ENCODE measurements around the gene LRTM2. TPM values are rescaled to one million over a fixed set of nuclear protein-coding genes. Genes with fewer than 3 reads are reported as not detected.

LRTM2 gene
- polyA plus RNA-seq, result not detected

GRCh38 chr12:1820191-1820895, at the start of gene LRTM2:
LRTM2 (plus strand) TSS chr12:1820565; CDS start chr12:1828149, 7,584 bp downstream.
- 14% methylated on average over 33 to 34 of the region's 34 CpGs for WGBS, 2 donors
- no peak within 1 kb of the TSS for H3K27ac ChIP-seq (ENCODE audit: low read depth in 2 of 2, low read length in 1 of 2)
- H3K9me3 ChIP-seq (ENCODE audit: control insufficient read depth in 2 of 2, insufficient read depth in 1 of 2, low read depth in 1 of 2, low read length in 1 of 2), result no peaks in the 10 kb centered on the region
- H3K27me3 ChIP-seq (ENCODE audit: control insufficient read depth in 1 of 2, insufficient read depth in 2 of 2, low read length in 2 of 2), result peaks cover 0 to 13% of the 10 kb centered on the region in 2 donors
- no peak within 1 kb of the TSS for H3K4me3 ChIP-seq (ENCODE audit: low read depth in 1 of 2, low read length in 2 of 2)
- H3K36me3 ChIP-seq (ENCODE audit: control insufficient read depth in 2 of 2, insufficient read depth in 2 of 2, low read length in 1 of 2), result no peaks in the 10 kb centered on the region
- peaks cover 0 to 3% of the 10 kb centered on the region in 2 donors for H3K4me1 ChIP-seq (ENCODE audit: control insufficient read depth in 2 of 2, insufficient read depth in 2 of 2, low read length in 1 of 2)

GRCh38 chr12:1773937-1774655, 46.3 kb upstream of the LRTM2 start:
- Histone ChIP-seq H3K4me3 (ENCODE audit: low read depth in 1 of 2, low read length in 2 of 2) (no peak overlapping the region), H3K9me3 (ENCODE audit: control insufficient read depth in 2 of 2, insufficient read depth in 1 of 2, low read depth in 1 of 2, low read length in 1 of 2) (no peaks in the 10 kb centered on the region), H3K4me1 (ENCODE audit: control insufficient read depth in 2 of 2, insufficient read depth in 2 of 2, low read length in 1 of 2) (no peaks in the 10 kb centered on the region), H3K27ac (ENCODE audit: low read depth in 2 of 2, low read length in 1 of 2) (no peak overlapping the region), H3K36me3 (ENCODE audit: control insufficient read depth in 2 of 2, insufficient read depth in 2 of 2, low read length in 1 of 2) (peaks cover 2 to 3% of the 10 kb centered on the region in 2 donors), H3K27me3 (ENCODE audit: control insufficient read depth in 1 of 2, insufficient read depth in 2 of 2, low read length in 2 of 2) (no peaks in the 10 kb centered on the region)
- WGBS, 2 donors, result 85 to 89% methylated on average over 4 of the region's 4 CpGs

- no peaks in the 10 kb centered on the region for H3K4me1 ChIP-seq (ENCODE audit: control insufficient read depth in 2 of 2, insufficient read depth in 2 of 2, low read length in 1 of 2)
- H3K27me3 ChIP-seq (ENCODE audit: control insufficient read depth in 1 of 2, insufficient read depth in 2 of 2, low read length in 2 of 2), result no peaks in the 10 kb centered on the region
- H3K27ac ChIP-seq (ENCODE audit: low read depth in 2 of 2, low read length in 1 of 2), result no peak overlapping the region
- no peak overlapping the region for H3K4me3 ChIP-seq (ENCODE audit: low read depth in 1 of 2, low read length in 2 of 2)
- no peaks in the 10 kb centered on the region for H3K9me3 ChIP-seq (ENCODE audit: control insufficient read depth in 2 of 2, insufficient read depth in 1 of 2, low read depth in 1 of 2, low read length in 1 of 2)
- peaks cover 2 to 3% of the 10 kb centered on the region in 2 donors for H3K36me3 ChIP-seq (ENCODE audit: control insufficient read depth in 2 of 2, insufficient read depth in 2 of 2, low read length in 1 of 2)
- WGBS, 2 donors, result 44 to 66% methylated on average over 4 of the region's 4 CpGs
These were observed 44.0 kb upstream of the LRTM2 start for GRCh38 chr12:1776170-1776921.

GRCh38 chr12:1777798-1778197, 42.6 kb upstream of the LRTM2 start:
- no peaks in the 10 kb centered on the region for H3K27me3 ChIP-seq (ENCODE audit: control insufficient read depth in 1 of 2, insufficient read depth in 2 of 2, low read length in 2 of 2)
- 95 to 96% methylated on average over 5 of the region's 5 CpGs for WGBS, 2 donors
- no peak overlapping the region for H3K27ac ChIP-seq (ENCODE audit: low read depth in 2 of 2, low read length in 1 of 2)
- peaks cover 1 to 2% of the 10 kb centered on the region in 2 donors for H3K36me3 ChIP-seq (ENCODE audit: control insufficient read depth in 2 of 2, insufficient read depth in 2 of 2, low read length in 1 of 2)
- H3K9me3 ChIP-seq (ENCODE audit: control insufficient read depth in 2 of 2, insufficient read depth in 1 of 2, low read depth in 1 of 2, low read length in 1 of 2), result no peaks in the 10 kb centered on the region
- no peak overlapping the region for H3K4me3 ChIP-seq (ENCODE audit: low read depth in 1 of 2, low read length in 2 of 2)
- no peaks in the 10 kb centered on the region for H3K4me1 ChIP-seq (ENCODE audit: control insufficient read depth in 2 of 2, insufficient read depth in 2 of 2, low read length in 1 of 2)

DNA sequence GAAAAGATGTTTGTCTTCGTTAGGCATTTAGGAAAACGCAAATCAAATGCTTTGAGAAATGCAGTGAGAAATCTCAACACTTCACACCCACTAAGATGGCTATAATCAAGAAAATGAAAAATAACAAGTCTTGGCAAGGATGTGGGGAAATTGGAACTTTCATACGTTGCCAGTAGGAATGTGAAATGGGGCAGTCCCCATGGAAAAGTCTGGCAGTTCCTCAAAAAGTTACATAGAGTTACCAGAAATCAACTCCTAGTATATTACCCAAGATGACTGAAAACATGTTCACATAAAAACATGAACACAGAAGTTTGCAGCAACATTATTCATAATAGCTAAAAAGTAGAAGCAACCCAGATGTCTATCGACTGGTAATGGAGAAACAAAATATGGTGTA, 41.5 kb upstream of the LRTM2 start:
- Histone ChIP-seq H3K4me1 (ENCODE audit: control insufficient read depth in 2 of 2, insufficient read depth in 2 of 2, low read length in 1 of 2) (no peaks in the 10 kb centered on the region), H3K36me3 (ENCODE audit: control insufficient read depth in 2 of 2, insufficient read depth in 2 of 2, low read length in 1 of 2) (peaks cover 0 to 2% of the 10 kb centered on the region in 2 donors), H3K9me3 (ENCODE audit: control insufficient read depth in 2 of 2, insufficient read depth in 1 of 2, low read depth in 1 of 2, low read length in 1 of 2) (no peaks in the 10 kb centered on the region), H3K27ac (ENCODE audit: low read depth in 2 of 2, low read length in 1 of 2) (no peak overlapping the region), H3K27me3 (ENCODE audit: control insufficient read depth in 1 of 2, insufficient read depth in 2 of 2, low read length in 2 of 2) (no peaks in the 10 kb centered on the region), H3K4me3 (ENCODE audit: low read depth in 1 of 2, low read length in 2 of 2) (no peak overlapping the region)
- 67 to 78% methylated on average over 4 of the region's 4 CpGs for WGBS, 2 donors

DNA sequence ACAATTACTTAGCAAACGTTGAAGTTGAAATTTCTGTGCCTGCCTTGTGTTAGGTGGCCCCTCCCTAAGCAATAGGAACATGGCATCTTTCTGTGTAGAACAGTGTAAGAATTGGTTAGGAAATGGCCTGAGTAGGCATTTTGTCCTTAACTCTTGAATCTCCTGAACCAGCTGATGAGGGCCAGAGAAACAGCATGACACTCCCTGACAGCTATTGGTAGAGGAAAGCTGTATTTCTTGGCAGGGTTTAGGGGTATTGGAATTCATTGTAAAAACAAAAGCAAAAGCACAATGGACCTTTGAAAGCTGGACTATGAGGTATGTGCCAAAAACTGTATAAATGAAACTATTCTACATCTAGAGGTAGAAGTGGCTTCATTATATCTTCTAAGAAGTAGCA, 40.6 kb upstream of the LRTM2 start:
- 59 to 79% methylated on average over 1 of the region's 1 CpG for WGBS, 2 donors
- H3K36me3 ChIP-seq (ENCODE audit: control insufficient read depth in 2 of 2, insufficient read depth in 2 of 2, low read length in 1 of 2), result no peaks in the 10 kb centered on the region
- H3K27ac ChIP-seq (ENCODE audit: low read depth in 2 of 2, low read length in 1 of 2), result no peak overlapping the region

DNA sequence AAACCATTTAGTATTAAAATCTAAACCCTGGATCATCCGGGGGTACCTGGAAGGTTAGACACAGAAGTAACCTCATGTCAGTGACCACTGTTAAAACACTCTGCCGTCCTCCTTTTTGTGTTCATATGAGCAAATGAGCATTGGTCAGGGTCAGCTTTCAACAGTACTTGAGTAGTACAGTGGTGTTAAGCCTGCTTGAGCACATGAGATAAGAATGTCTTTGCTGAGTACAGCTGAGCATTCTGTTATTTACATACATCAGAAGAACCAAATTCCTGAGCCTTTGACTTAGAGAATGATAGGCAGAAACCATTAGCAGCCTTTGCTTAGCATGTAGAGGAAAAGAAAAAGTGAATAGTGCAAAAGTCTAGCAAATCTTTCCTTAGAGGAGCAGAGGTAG, 38.6 kb upstream of the LRTM2 start:
- H3K4me3 ChIP-seq (ENCODE audit: low read depth in 1 of 2, low read length in 2 of 2), result no peak overlapping the region
- no peaks in the 10 kb centered on the region for H3K9me3 ChIP-seq (ENCODE audit: control insufficient read depth in 2 of 2, insufficient read depth in 1 of 2, low read depth in 1 of 2, low read length in 1 of 2)
- no peaks in the 10 kb centered on the region for H3K27me3 ChIP-seq (ENCODE audit: control insufficient read depth in 1 of 2, insufficient read depth in 2 of 2, low read length in 2 of 2)
- H3K36me3 ChIP-seq (ENCODE audit: control insufficient read depth in 2 of 2, insufficient read depth in 2 of 2, low read length in 1 of 2), result peaks cover 0 to 7% of the 10 kb centered on the region in 2 donors
- no peak overlapping the region for H3K27ac ChIP-seq (ENCODE audit: low read depth in 2 of 2, low read length in 1 of 2)
- 34 to 66% methylated on average over 2 of the region's 2 CpGs for WGBS, 2 donors
- no peaks in the 10 kb centered on the region for H3K4me1 ChIP-seq (ENCODE audit: control insufficient read depth in 2 of 2, insufficient read depth in 2 of 2, low read length in 1 of 2)

More for the DNA sequence above, 40.6 kb upstream of the LRTM2 start:
- Histone ChIP-seq H3K27me3 (ENCODE audit: control insufficient read depth in 1 of 2, insufficient read depth in 2 of 2, low read length in 2 of 2) (no peaks in the 10 kb centered on the region), H3K9me3 (ENCODE audit: control insufficient read depth in 2 of 2, insufficient read depth in 1 of 2, low read depth in 1 of 2, low read length in 1 of 2) (no peaks in the 10 kb centered on the region), H3K4me3 (ENCODE audit: low read depth in 1 of 2, low read length in 2 of 2) (no peak overlapping the region), H3K4me1 (ENCODE audit: control insufficient read depth in 2 of 2, insufficient read depth in 2 of 2, low read length in 1 of 2) (no peaks in the 10 kb centered on the region)

DNA sequence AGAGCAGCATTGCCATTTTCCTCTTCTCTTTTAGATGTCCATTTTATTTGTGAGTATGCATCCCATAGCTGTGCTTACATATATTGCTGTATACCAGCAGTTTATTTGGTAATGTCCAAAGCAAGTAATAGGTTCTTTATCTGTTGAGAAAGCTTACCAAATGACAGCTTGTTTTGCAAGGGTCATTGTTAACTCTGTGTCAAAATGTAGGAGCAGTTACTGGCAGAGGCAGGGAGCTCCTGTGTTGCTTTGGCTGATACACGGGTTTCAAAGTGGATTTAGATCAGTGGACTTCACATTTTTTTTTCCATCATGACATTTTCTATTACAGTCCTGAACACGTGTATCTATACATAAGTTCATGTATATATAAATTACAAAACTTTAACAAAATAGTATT, 38.1 kb upstream of the LRTM2 start:
- Histone ChIP-seq H3K27me3 (ENCODE audit: control insufficient read depth in 1 of 2, insufficient read depth in 2 of 2, low read length in 2 of 2) (no peaks in the 10 kb centered on the region), H3K27ac (ENCODE audit: low read depth in 2 of 2, low read length in 1 of 2) (no peak overlapping the region), H3K36me3 (ENCODE audit: control insufficient read depth in 2 of 2, insufficient read depth in 2 of 2, low read length in 1 of 2) (peaks cover 0 to 7% of the 10 kb centered on the region in 2 donors)

GRCh38 chr12:1787714-1788113, 32.7 kb upstream of the LRTM2 start:
- H3K36me3 ChIP-seq (ENCODE audit: control insufficient read depth in 2 of 2, insufficient read depth in 2 of 2, low read length in 1 of 2), result peaks cover 0 to 7% of the 10 kb centered on the region in 2 donors
- no peaks in the 10 kb centered on the region for H3K9me3 ChIP-seq (ENCODE audit: control insufficient read depth in 2 of 2, insufficient read depth in 1 of 2, low read depth in 1 of 2, low read length in 1 of 2)
- no peaks in the 10 kb centered on the region for H3K4me1 ChIP-seq (ENCODE audit: control insufficient read depth in 2 of 2, insufficient read depth in 2 of 2, low read length in 1 of 2)
- H3K27ac ChIP-seq (ENCODE audit: low read depth in 2 of 2, low read length in 1 of 2), result no peak overlapping the region
- H3K27me3 ChIP-seq (ENCODE audit: control insufficient read depth in 1 of 2, insufficient read depth in 2 of 2, low read length in 2 of 2), result no peaks in the 10 kb centered on the region
- H3K4me3 ChIP-seq (ENCODE audit: low read depth in 1 of 2, low read length in 2 of 2), result no peak overlapping the region
- WGBS, 2 donors, result 70 to 81% methylated on average over 6 of the region's 6 CpGs

More for the DNA sequence above, 38.1 kb upstream of the LRTM2 start:
- Histone ChIP-seq H3K4me3 (ENCODE audit: low read depth in 1 of 2, low read length in 2 of 2) (no peak overlapping the region), H3K9me3 (ENCODE audit: control insufficient read depth in 2 of 2, insufficient read depth in 1 of 2, low read depth in 1 of 2, low read length in 1 of 2) (no peaks in the 10 kb centered on the region), H3K4me1 (ENCODE audit: control insufficient read depth in 2 of 2, insufficient read depth in 2 of 2, low read length in 1 of 2) (no peaks in the 10 kb centered on the region)
- WGBS, 2 donors, result 59 to 69% methylated on average over 2 of the region's 2 CpGs

All from esophagus (tissue), 2 donors.